ENCODE results near the gene UNC45B.
A peak's percentile ranks its signal among the peaks of the same experiment; 100 is the strongest.
"Not testable (repeated sequence)": the region's sequence is repeated elsewhere in the genome, so short reads cannot be mapped to it uniquely, and the experiment has no call there.

UNC45B gene

GRCh38 chr17:35192708-35193107 is 45.1 kb downstream of the UNC45B start:
- H3K36me3 Mint-ChIP-seq (ENCODE audit: low read depth) = no peaks in the 10 kb centered on the region

DNA sequence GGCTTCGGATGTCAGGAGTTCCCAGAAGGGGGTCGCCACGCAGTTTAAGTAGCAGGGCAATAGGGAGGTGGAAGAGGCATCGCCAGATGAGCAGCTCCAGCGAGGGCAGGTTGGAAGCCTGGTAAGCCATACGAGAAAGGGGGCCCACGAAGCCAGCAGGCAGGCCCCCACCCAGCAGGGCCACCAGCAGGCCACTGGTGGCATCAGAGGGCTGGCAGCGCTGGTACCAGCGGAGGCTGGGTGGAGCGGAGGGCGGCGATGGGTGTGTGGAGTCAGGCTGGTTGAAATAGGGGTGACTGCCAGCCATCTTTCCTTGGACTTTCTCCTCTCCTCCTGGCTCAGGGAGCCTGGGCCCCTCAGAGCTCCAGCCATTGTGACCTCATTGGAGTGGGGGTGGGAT is 46.4 kb downstream of the UNC45B start, which contains the start of gene SLC35G3:
TSS of gene SLC35G3 (minus strand) at position 393 of the 400 bp plus-strand sequence. CDS start at position 307, 86 bp downstream.
- H3K4me1 Mint-ChIP-seq; DNase-seq; H3K4me3 Mint-ChIP-seq; H3K36me3 Mint-ChIP-seq (ENCODE audit: low read depth): not testable (repeated sequence)
- peak within 1 kb of the TSS; percentile 80 for H3K27ac Mint-ChIP-seq
- H3K27me3 Mint-ChIP-seq (ENCODE audit: low read depth, poor library complexity) = peaks cover 12% of the 10 kb centered on the region
- H3K9me3 Mint-ChIP-seq = peaks cover 42% of the 10 kb centered on the region

More at GRCh38 chr17:35192708-35193107, 45.1 kb downstream of the UNC45B start:
- Mint-ChIP-seq H3K4me3 (no peak overlapping the region), H3K27ac (no peak overlapping the region), H3K4me1 (no peaks in the 10 kb centered on the region), H3K27me3 (ENCODE audit: low read depth, poor library complexity) (peaks cover 22% of the 10 kb centered on the region), H3K9me3 (peaks cover 36% of the 10 kb centered on the region)
- DNase-seq = no peak
- TF ChIP-seq, protein P1, sequence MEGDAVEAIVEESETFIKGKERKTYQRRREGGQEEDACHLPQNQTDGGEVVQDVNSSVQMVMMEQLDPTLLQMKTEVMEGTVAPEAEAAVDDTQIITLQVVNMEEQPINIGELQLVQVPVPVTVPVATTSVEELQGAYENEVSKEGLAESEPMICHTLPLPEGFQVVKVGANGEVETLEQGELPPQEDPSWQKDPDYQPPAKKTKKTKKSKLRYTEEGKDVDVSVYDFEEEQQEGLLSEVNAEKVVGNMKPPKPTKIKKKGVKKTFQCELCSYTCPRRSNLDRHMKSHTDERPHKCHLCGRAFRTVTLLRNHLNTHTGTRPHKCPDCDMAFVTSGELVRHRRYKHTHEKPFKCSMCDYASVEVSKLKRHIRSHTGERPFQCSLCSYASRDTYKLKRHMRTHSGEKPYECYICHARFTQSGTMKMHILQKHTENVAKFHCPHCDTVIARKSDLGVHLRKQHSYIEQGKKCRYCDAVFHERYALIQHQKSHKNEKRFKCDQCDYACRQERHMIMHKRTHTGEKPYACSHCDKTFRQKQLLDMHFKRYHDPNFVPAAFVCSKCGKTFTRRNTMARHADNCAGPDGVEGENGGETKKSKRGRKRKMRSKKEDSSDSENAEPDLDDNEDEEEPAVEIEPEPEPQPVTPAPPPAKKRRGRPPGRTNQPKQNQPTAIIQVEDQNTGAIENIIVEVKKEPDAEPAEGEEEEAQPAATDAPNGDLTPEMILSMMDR (IDR thresholded peaks at IDR 0.05) = no peak

- H3K4me3 Mint-ChIP-seq; H3K27ac Mint-ChIP-seq; H3K36me3 Mint-ChIP-seq (ENCODE audit: low read depth); DNase-seq; H3K4me1 Mint-ChIP-seq; H3K27me3 Mint-ChIP-seq (ENCODE audit: low read depth, poor library complexity): not testable (repeated sequence)
- H3K9me3 Mint-ChIP-seq = peaks cover 49% of the 10 kb centered on the region
Measured at GRCh38 chr17:35195062-35195461, 47.4 kb downstream of the UNC45B start.

- not testable (repeated sequence) for H3K27ac Mint-ChIP-seq; H3K4me1 Mint-ChIP-seq; H3K4me3 Mint-ChIP-seq; H3K36me3 Mint-ChIP-seq (ENCODE audit: low read depth); DNase-seq
- peaks cover 29% of the 10 kb centered on the region for H3K27me3 Mint-ChIP-seq (ENCODE audit: low read depth, poor library complexity)
- H3K9me3 Mint-ChIP-seq = peaks cover 48% of the 10 kb centered on the region
Measured at GRCh38 chr17:35202582-35202981, 55.0 kb downstream of the UNC45B start.

- Mint-ChIP-seq H3K4me1 (no peaks in the 10 kb centered on the region), H3K9me3 (no peaks in the 10 kb centered on the region), H3K36me3 (ENCODE audit: low read depth) (no peaks in the 10 kb centered on the region), H3K27me3 (ENCODE audit: low read depth, poor library complexity) (peaks cover 54% of the 10 kb centered on the region), H3K27ac (no peak overlapping the region), H3K4me3 (no peak overlapping the region)
- no peak for DNase-seq
- TF ChIP-seq, protein P1 (IDR thresholded peaks at IDR 0.05) = no peak
Measured at GRCh38 chr17:35210741-35211140, 63.1 kb downstream of the UNC45B start.

DNA sequence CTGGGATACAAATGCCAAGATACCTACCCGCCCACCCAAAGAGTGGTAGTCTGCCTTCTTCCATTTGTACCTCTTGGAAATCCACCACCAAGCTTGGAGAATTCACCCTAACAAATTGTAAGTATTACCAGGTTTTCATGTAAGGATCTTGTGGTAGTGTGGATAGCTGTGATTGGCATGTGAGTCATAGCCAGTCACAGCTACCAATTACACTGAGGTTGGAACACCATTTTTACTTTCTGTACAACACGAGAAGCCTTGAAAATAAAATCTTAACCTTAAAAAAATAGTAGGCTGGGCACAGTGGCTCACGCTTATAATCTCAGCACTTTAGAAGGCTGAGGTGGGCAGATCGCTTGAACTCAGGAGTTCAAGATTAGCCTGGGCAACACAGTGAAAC is 65.1 kb downstream of the UNC45B start:
- no peak overlapping the region for H3K4me3 Mint-ChIP-seq
- H3K9me3 Mint-ChIP-seq = no peaks in the 10 kb centered on the region
- no peaks in the 10 kb centered on the region for H3K36me3 Mint-ChIP-seq (ENCODE audit: low read depth)
- H3K27ac Mint-ChIP-seq = no peak overlapping the region
- no peaks in the 10 kb centered on the region for H3K4me1 Mint-ChIP-seq
- H3K27me3 Mint-ChIP-seq (ENCODE audit: low read depth, poor library complexity) = peaks cover 54% of the 10 kb centered on the region
- no peak for DNase-seq
- TF ChIP-seq, protein P1 (IDR thresholded peaks at IDR 0.05) = no peak

GRCh38 chr17:35213412-35213940 is 65.9 kb downstream of the UNC45B start:
- H3K27me3 Mint-ChIP-seq (ENCODE audit: low read depth, poor library complexity) = peaks cover 47% of the 10 kb centered on the region
- TF ChIP-seq, protein P1 (IDR thresholded peaks at IDR 0.05) = no peak

More at GRCh38 chr17:35213412-35213940, 65.9 kb downstream of the UNC45B start:
- H3K4me3 Mint-ChIP-seq = no peak overlapping the region
- H3K4me1 Mint-ChIP-seq = no peaks in the 10 kb centered on the region
- DNase-seq = no peak
- no peaks in the 10 kb centered on the region for H3K36me3 Mint-ChIP-seq (ENCODE audit: low read depth)
- no peak overlapping the region for H3K27ac Mint-ChIP-seq
- no peaks in the 10 kb centered on the region for H3K9me3 Mint-ChIP-seq
